GM23338 (cell line): ENCODE measurements around the gene GPR39. TPM values are rescaled to one million over a fixed set of nuclear protein-coding genes. Genes with fewer than 3 reads are reported as not detected.

Experiments used
- ATAC-seq: fragments of 200-7000 bp; cut with Tn5 transposase; 3 replicates; pipeline ENCODE4 v1.9.1; 2020
- DNase-seq: peaks from one replicate; pipeline ENCODE4 v3.0.0-alpha.2; 2015; ENCODE audit warnings: low spot score
- H2AFZ ChIP-seq: fragments of 200-600 bp; sonication (generic); 2 replicates; pipeline ENCODE4 v1.8.0; 2016; ENCODE audit warnings: antibody characterized with exemption, mild to moderate bottlenecking, moderate library complexity
- H3F3A ChIP-seq: fragments of 200-600 bp; sonication (generic); replicated peaks from 2 replicates; pipeline ENCODE4 v1.8.0; 2017; ENCODE audit warnings: antibody characterized with exemption, mixed run types, low read depth
- H3K27ac ChIP-seq: fragments of 200-600 bp; sonication (generic); 2 replicates; pipeline ENCODE4 v1.6.1; 2016; ENCODE audit warnings: low read depth
- H3K27me3 ChIP-seq: fragments of 200-600 bp; sonication (generic); 2 replicates; pipeline ENCODE4 v1.8.0; 2016; ENCODE audit warnings: mild to moderate bottlenecking, mixed run types, moderate library complexity; ENCODE audit not compliant: insufficient read depth
- H3K36me3 ChIP-seq: fragments of 200-600 bp; sonication (generic); 2 replicates; pipeline ENCODE4 v1.8.0; 2016; ENCODE audit warnings: mild to moderate bottlenecking; ENCODE audit not compliant: insufficient read depth
- H3K4me1 ChIP-seq: fragments of 200-600 bp; sonication (generic); 2 replicates; pipeline ENCODE4 v1.8.0; 2016; ENCODE audit warnings: mild to moderate bottlenecking, moderate library complexity; ENCODE audit not compliant: insufficient read depth
- H3K4me2 ChIP-seq: fragments of 200-600 bp; sonication (generic); 2 replicates; pipeline ENCODE4 v1.7.1; 2017; ENCODE audit warnings: mixed run types
- H3K4me3 ChIP-seq: fragments of 200-600 bp; sonication (generic); 2 replicates; pipeline ENCODE4 v1.6.1; 2016; ENCODE audit warnings: mixed run types
- H3K79me2 ChIP-seq: fragments of 200-600 bp; sonication (generic); replicated peaks from 2 replicates; pipeline ENCODE4 v1.8.0; 2017; ENCODE audit warnings: mild to moderate bottlenecking; ENCODE audit not compliant: insufficient read depth
- H3K9me2 ChIP-seq: fragments of 200-600 bp; sonication (generic); 2 replicates; pipeline ENCODE4 v1.8.0; 2017; ENCODE audit not compliant: insufficient read depth
- H4K20me1 ChIP-seq: fragments of 200-600 bp; sonication (generic); replicated peaks from 2 replicates; pipeline ENCODE4 v1.8.0; 2017; ENCODE audit warnings: mild to moderate bottlenecking; ENCODE audit not compliant: insufficient read depth
- H3K27ac Mint-ChIP-seq: 2 replicates; pipeline ENCODE4 v1.8.0; 2020; ENCODE audit warnings: inconsistent platforms, mild to moderate bottlenecking, moderate library complexity, mixed read lengths
- H3K27me3 Mint-ChIP-seq: 3 replicates; pipeline ENCODE4 v1.8.0; 2022; ENCODE audit warnings: low read depth, mild to moderate bottlenecking, moderate library complexity, mixed read lengths, inconsistent platforms; ENCODE audit not compliant: insufficient read depth, poor library complexity
- H3K36me3 Mint-ChIP-seq: 3 replicates; pipeline ENCODE4 v1.8.0; 2021; ENCODE audit warnings: low read depth, mild to moderate bottlenecking, inconsistent platforms, moderate library complexity, mixed read lengths
- H3K4me1 Mint-ChIP-seq: 3 replicates; pipeline ENCODE4 v1.8.0; 2020; ENCODE audit warnings: mild to moderate bottlenecking, inconsistent platforms, mixed read lengths
- H3K4me3 Mint-ChIP-seq: 3 replicates; pipeline ENCODE4 v1.8.0; 2021; ENCODE audit warnings: moderate library complexity, mild to moderate bottlenecking, inconsistent platforms, mixed read lengths
- H3K9me3 Mint-ChIP-seq: 3 replicates; pipeline ENCODE4 v1.8.0; 2020; ENCODE audit warnings: moderate library complexity, mild to moderate bottlenecking, inconsistent platforms, mixed read lengths
- CREB1 ChIP-seq: fragments of 250-450 bp; sonication (Bioruptor Pico); IDR thresholded peaks from 2 replicates; pipeline ENCODE4 v1.5.0; 2020; ENCODE audit warnings: low read depth, mild to moderate bottlenecking, moderate library complexity
- CTCF ChIP-seq, 2 experiments: fragments of 200-600 bp in 1 of 2; sonication (generic) in 1 of 2; conservative IDR thresholded peaks; 2 replicates each; pipeline versions ENCODE4 v1.5.1 to v1.6.1; 2016 to 2017; ENCODE audit warnings: antibody characterized with exemption in 2 of 2, low read depth in 2 of 2, mild to moderate bottlenecking in 2 of 2, moderate library complexity in 1 of 2
- ETS1 ChIP-seq: IDR thresholded peaks from 2 replicates; pipeline ENCODE4 v1.6.1; 2016; ENCODE audit warnings: antibody characterized with exemption
- EZH2 ChIP-seq: fragments of 200-600 bp; sonication (generic); IDR thresholded peaks from one replicate; pipeline ENCODE4 v1.8.0; 2017; ENCODE audit warnings: antibody characterized with exemption, mild to moderate bottlenecking, low read depth; ENCODE audit not compliant: unreplicated experiment
- EZH2phosphoT487 ChIP-seq: fragments of 200-600 bp; sonication (generic); IDR thresholded peaks from one replicate; pipeline ENCODE4 v1.8.1; 2018; ENCODE audit warnings: antibody characterized with exemption; ENCODE audit not compliant: unreplicated experiment
- JUNB ChIP-seq: IDR thresholded peaks from one replicate; pipeline ENCODE4 v1.6.1; 2016; ENCODE audit warnings: antibody characterized with exemption; ENCODE audit not compliant: unreplicated experiment
- NANOG ChIP-seq: IDR thresholded peaks from 2 replicates; pipeline ENCODE4 v1.6.1; 2016; ENCODE audit warnings: antibody characterized with exemption, borderline replicate concordance
- POLR2AphosphoS5 ChIP-seq: IDR thresholded peaks from 2 replicates; pipeline ENCODE4 v1.6.1; 2016; ENCODE audit warnings: antibody characterized with exemption, low read depth
- REST ChIP-seq: IDR thresholded peaks from one replicate; pipeline ENCODE4 v1.6.1; 2018; ENCODE audit warnings: antibody characterized with exemption; ENCODE audit not compliant: unreplicated experiment
- STAT1 ChIP-seq: IDR thresholded peaks from one replicate; pipeline ENCODE4 v1.6.1; 2016; ENCODE audit warnings: antibody characterized with exemption; ENCODE audit not compliant: unreplicated experiment
- ZNF114 ChIP-seq: fragments of 250-450 bp; sonication (Bioruptor Pico); IDR thresholded peaks from 2 replicates; pipeline ENCODE4 v1.5.0; 2020; ENCODE audit warnings: mild to moderate bottlenecking, moderate library complexity
- ZNF331 ChIP-seq: fragments of 250-450 bp; sonication (Bioruptor Pico); IDR thresholded peaks from 2 replicates; pipeline ENCODE4 v1.5.0; 2020; ENCODE audit warnings: low read depth, mild to moderate bottlenecking, moderate library complexity
- ZNF462 ChIP-seq: fragments of 250-450 bp; sonication (Bioruptor Pico); IDR thresholded peaks from 2 replicates; pipeline ENCODE4 v1.5.0; 2020; ENCODE audit warnings: mild to moderate bottlenecking, moderate library complexity
- polyA plus RNA-seq: library from polyadenylated mRNA; unstranded; fragments of >200 nt; fragmentation: Nextera tagmentation; extraction: Ambion mirVana; gene quantifications from 2 replicates; pipeline ENCODE4 v1.2.1, GENCODE V29; 2016
- total RNA-seq: library from RNA; depleted of rRNA; stranded (reverse); fragments of >200 nt; shearing (Covaris generic); gene quantifications from 2 replicates; pipeline ENCODE4 v1.2.3, GENCODE V29; 2014

The GPR39 gene
- total and polyA plus RNA-seq, 2 experiments from 2014 or later: 0.55 to 1.9 TPM

- Histone ChIP-seq H3K27ac (no peak overlapping the region), H4K20me1 (no peaks in the 10 kb centered on the region; the same call in 1 of the 2 replicates), H3K9me2 (peaks cover 5% of the 10 kb centered on the region; the same call in 1 of the 2 replicates), H3K4me3 (no peak overlapping the region), H3K4me1 (no peaks in the 10 kb centered on the region), H3K79me2 (no peaks in the 10 kb centered on the region), H3K27me3 (no peaks in the 10 kb centered on the region), H2AFZ (no peak overlapping the region), H3K4me2 (no peak overlapping the region), H3K36me3 (no peaks in the 10 kb centered on the region), H3F3A (no peaks in the 10 kb centered on the region)
- H3K9me3 Mint-ChIP-seq: peaks cover 3% of the 10 kb centered on the region; the same call in 1 of the 3 replicates
- peaks cover 6% of the 10 kb centered on the region for H3K27me3 Mint-ChIP-seq
- no peak for TF ChIP-seq CTCF (conservative IDR thresholded peaks at IDR 0.05; ENCODE audit: low read depth in 2 of 2)
- TF ChIP-seq JUNB: no peak
- TF ChIP-seq NANOG: no peak
- TF ChIP-seq ETS1: no peak
- TF ChIP-seq ZNF462 (CRISPR knock-in tag): no peak
- no peak for TF ChIP-seq CREB1 (CRISPR knock-in tag)
- TF ChIP-seq EZH2: no peak
- no peak for TF ChIP-seq STAT1
- no peak for TF ChIP-seq POLR2AphosphoS5
- TF ChIP-seq REST: no peak
- TF ChIP-seq EZH2phosphoT487: no peak
- no peak for TF ChIP-seq ZNF114
- no peak for TF ChIP-seq ZNF331 (CRISPR knock-in tag)
- H3K36me3 Mint-ChIP-seq: no peaks in the 10 kb centered on the region
- no peak for ATAC-seq
- no peak overlapping the region for H3K4me3 Mint-ChIP-seq
- no peak for DNase-seq
- H3K27ac Mint-ChIP-seq: no peak overlapping the region
- no peaks in the 10 kb centered on the region for H3K4me1 Mint-ChIP-seq
Measured at GRCh38 chr2:132488491-132488890, 71.9 kb downstream of the GPR39 start.
